Hepatocyte (in vitro differentiated cells): ENCODE results near the gene VCL.

Experiments
- EZH2 ChIP-seq: fragments of 200-600 bp; sonication (generic); IDR thresholded peaks from 2 replicates; pipeline ENCODE4 v1.6.1; 2016; ENCODE audit warnings: antibody characterized with exemption, mild to moderate bottlenecking, borderline replicate concordance
- TF ChIP-seq, protein P1 (sequence below): fragments of 200-600 bp; sonication (generic); IDR thresholded peaks from 2 replicates; pipeline ENCODE4 v1.5.1; 2016; ENCODE audit warnings: antibody characterized with exemption, mild to moderate bottlenecking; ENCODE audit not compliant: poor library complexity

DNA sequence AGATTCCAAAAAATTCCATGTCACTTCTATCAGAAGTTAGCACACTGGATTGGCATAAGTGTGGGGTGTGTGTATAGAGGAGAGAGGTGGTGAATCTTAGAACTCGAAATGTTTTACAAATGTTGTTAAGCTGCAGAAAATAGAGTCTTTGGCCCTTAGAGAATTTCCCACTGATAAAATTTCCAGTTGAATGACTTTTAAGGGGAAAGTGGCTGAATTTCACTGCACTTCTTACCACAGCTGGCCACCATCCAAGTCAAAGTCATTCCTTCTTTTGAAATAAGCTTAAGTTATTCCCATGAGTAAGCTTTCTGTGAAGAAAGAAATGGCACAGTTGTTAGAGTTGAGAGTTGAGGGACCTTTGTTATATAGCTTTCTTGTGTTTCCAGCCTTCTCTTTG lies 13.9 kb downstream of the VCL start:
- TF ChIP-seq, protein P1, sequence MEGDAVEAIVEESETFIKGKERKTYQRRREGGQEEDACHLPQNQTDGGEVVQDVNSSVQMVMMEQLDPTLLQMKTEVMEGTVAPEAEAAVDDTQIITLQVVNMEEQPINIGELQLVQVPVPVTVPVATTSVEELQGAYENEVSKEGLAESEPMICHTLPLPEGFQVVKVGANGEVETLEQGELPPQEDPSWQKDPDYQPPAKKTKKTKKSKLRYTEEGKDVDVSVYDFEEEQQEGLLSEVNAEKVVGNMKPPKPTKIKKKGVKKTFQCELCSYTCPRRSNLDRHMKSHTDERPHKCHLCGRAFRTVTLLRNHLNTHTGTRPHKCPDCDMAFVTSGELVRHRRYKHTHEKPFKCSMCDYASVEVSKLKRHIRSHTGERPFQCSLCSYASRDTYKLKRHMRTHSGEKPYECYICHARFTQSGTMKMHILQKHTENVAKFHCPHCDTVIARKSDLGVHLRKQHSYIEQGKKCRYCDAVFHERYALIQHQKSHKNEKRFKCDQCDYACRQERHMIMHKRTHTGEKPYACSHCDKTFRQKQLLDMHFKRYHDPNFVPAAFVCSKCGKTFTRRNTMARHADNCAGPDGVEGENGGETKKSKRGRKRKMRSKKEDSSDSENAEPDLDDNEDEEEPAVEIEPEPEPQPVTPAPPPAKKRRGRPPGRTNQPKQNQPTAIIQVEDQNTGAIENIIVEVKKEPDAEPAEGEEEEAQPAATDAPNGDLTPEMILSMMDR, result no peak
- TF ChIP-seq EZH2, result no peak
